Adrenal gland (tissue), 12 donors: ENCODE measurements around the gene ZNF570. TPM values are rescaled to one million over a fixed set of nuclear protein-coding genes. Genes with fewer than 3 reads are reported as not detected.

Experiments
- DNase-seq, 7 donors: peaks; one replicate each; pipeline ENCODE4 v3.0.0-alpha.2; 2019 to 2020
- H3K27ac ChIP-seq, 5 donors: fragments of 200-600 bp; sonication (generic) in 4 of 5; 1 replicate in 3 of 5; 2 replicates in 2 of 5; pipeline versions ENCODE4 v1.5.1 to v1.8.0; 2016 to 2020; ENCODE audit warnings: mild to moderate bottlenecking in 1 of 5
- H3K27me3 ChIP-seq: fragments of 200-600 bp; 2 replicates; pipeline ENCODE4 v1.8.0; 2021
- H3K36me3 ChIP-seq, 2 donors: fragments of 200-600 bp; replicated peaks in 1 of 2; 1 replicate in 1 of 2; 2 replicates in 1 of 2; pipeline versions ENCODE4 v1.5.1 to v1.8.0; 2018 to 2022
- H3K4me1 ChIP-seq, 2 donors: fragments of 200-600 bp; replicated peaks in 1 of 2; 1 replicate in 1 of 2; 2 replicates in 1 of 2; pipeline versions ENCODE4 v1.5.1 to v1.8.0; 2018 to 2021
- H3K4me3 ChIP-seq, 4 donors: fragments of 200-600 bp; sonication (generic) in 3 of 4; one replicate each; pipeline ENCODE4 v1.5.1; 2016 to 2018
- H3K9me3 ChIP-seq, 3 donors: fragments of 200-600 bp; sonication (generic) in 1 of 3; replicated peaks in 1 of 3; 1 replicate in 2 of 3; 2 replicates in 1 of 3; pipeline versions ENCODE4 v1.5.1 to v1.8.0; 2016 to 2021
- POLR2A ChIP-seq, 2 donors: fragments of 450-650 bp; IDR thresholded peaks; one replicate each; pipeline ENCODE4 v1.6.1; 2017; ENCODE audit warnings: antibody characterized with exemption in 2 of 2, mild to moderate bottlenecking in 2 of 2, moderate library complexity in 1 of 2
- WGBS, 4 donors: extraction: QIAGEN DNeasy Blood & Tissue Kit in 2 of 4; methylation state at CpG; one replicate each; pipeline versions ENCODE4 v1.1.5 to v1.1.7; 2013 to 2017; 5-methylcytosine and 5-hydroxymethylcytosine counted together
- intact Hi-C, 2 donors: fragments of 100-400 bp; cut with DNase I; formaldehyde crosslinking; loops; one replicate each; pipeline versions ENCODE4 v1.14.1 to v1.15.0; 2022 to 2023
- polyA plus RNA-seq, 3 donors: library from polyadenylated mRNA; stranded (reverse); fragments of 200-250 nt in 2 of 3; fragments of 350-450 nt in 1 of 3; fragmentation: Illumina TruSeq in 1 of 3; extraction: RNeasy Lipid Tissue Mini Kit (QIAGEN cat#74804) in 1 of 3; gene quantifications; one replicate each; pipeline ENCODE4 v1.2.3, GENCODE V29; 2013 to 2014
- total RNA-seq, 9 donors: library from RNA; depleted of rRNA in 4 of 9; stranded (reverse); fragments of >200 nt in 4 of 9; fragments of 120-200 nt in 1 of 9; fragmentation: NEBNext Ultra II Directional in 1 of 9; extraction: Animal tissue kit (Norgen Biotek cat#: 25700) in 1 of 9; gene quantifications; one replicate each; pipeline versions ENCODE4 v1.1.0 to v1.2.4, GENCODE V29; 2013 to 2023
- TF ChIP-seq, protein P1 (sequence below), 6 experiments: fragments of 450-650 bp in 4 of 6; fragments of 200-600 bp in 2 of 6; sonication (generic) in 1 of 6; IDR thresholded peaks; 1 replicate in 5 of 6; 2 replicates in 1 of 6; pipeline versions ENCODE4 v1.5.1 to v1.8.0; 2016 to 2021; ENCODE audit warnings: antibody characterized with exemption in 6 of 6, mild to moderate bottlenecking in 2 of 6, moderate library complexity in 1 of 6
- donor health status: healthy with polysubstance abuse.
- donor health status: Bipolar disorder and iron deficiency.
- donor health status: DM: yes; HTN: yes; CAD: no.
- donor health status: DM: no; HTN: no; CAD: no.
- donor health status: DM: no; HTN: no; CAD: no.
- donor health status: DM: yes; HTN: yes; CAD: no.

Gene ZNF570
- total and polyA plus RNA-seq, 12 donors = 1.4 to 11.6 (median 6.5) TPM

DNA sequence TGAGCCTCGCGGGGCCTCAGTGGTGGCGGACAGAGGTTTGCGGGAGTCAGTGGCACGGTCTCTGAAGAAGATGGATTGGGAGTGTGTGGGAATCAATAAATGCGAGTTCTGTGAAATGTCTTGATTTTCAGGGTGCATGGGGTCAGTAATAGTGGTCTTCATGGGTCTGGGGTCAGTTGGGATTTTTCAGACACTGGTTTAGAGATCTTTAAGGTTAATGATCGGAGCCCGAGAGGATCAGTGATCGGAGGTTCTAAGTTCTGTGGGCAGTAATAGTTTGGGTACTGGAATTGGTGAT lies 38.0 kb downstream of the ZNF570 start:
- intact Hi-C loops = no loop called here
- TF ChIP-seq, protein P1, sequence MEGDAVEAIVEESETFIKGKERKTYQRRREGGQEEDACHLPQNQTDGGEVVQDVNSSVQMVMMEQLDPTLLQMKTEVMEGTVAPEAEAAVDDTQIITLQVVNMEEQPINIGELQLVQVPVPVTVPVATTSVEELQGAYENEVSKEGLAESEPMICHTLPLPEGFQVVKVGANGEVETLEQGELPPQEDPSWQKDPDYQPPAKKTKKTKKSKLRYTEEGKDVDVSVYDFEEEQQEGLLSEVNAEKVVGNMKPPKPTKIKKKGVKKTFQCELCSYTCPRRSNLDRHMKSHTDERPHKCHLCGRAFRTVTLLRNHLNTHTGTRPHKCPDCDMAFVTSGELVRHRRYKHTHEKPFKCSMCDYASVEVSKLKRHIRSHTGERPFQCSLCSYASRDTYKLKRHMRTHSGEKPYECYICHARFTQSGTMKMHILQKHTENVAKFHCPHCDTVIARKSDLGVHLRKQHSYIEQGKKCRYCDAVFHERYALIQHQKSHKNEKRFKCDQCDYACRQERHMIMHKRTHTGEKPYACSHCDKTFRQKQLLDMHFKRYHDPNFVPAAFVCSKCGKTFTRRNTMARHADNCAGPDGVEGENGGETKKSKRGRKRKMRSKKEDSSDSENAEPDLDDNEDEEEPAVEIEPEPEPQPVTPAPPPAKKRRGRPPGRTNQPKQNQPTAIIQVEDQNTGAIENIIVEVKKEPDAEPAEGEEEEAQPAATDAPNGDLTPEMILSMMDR (IDR thresholded peaks at IDR 0.05) = peak in 1 of 6 experiments; percentile 6
- no peak for TF ChIP-seq POLR2A (IDR thresholded peaks at IDR 0.05)
- no peak for DNase-seq
- Histone ChIP-seq H3K9me3 (no peaks in the 10 kb centered on the region), H3K36me3 (no peaks in the 10 kb centered on the region), H3K27me3 (no peaks in the 10 kb centered on the region), H3K4me3 (peak overlapping the region; percentile 43 to 89 (median 52)), H3K4me1 (peaks cover 3 to 13% of the 10 kb centered on the region in 2 donors), H3K27ac (peak overlapping the region in 4 of 5 donors; percentile 86 to 94 (median 93))
- WGBS, 4 donors = 0 to 5% (median 2%) methylated on average over 7 to 9 of the region's 9 CpGs

DNA sequence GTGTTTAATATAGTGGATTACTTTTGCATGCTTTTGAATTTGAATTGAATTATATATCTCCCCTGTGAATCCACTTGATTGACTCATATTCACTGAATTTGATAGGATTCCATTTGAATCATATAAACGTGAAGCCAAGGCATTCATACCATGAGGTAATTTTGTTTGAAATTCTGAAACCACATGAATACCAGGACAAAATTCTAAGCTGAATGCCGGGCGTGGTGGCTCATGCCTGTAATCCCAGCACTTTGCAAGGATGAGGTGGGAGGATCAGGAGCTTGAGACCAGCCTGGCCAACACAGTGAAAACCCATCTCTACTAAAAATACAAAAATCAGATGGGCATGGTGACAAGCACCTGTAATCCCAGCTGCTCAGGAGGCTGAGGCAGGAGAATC lies 42.0 kb downstream of the ZNF570 start:
- H3K4me1 ChIP-seq = peaks cover 0 to 6% of the 10 kb centered on the region in 2 donors
- TF ChIP-seq, protein P1 (IDR thresholded peaks at IDR 0.05) = no peak
- TF ChIP-seq POLR2A (IDR thresholded peaks at IDR 0.05) = no peak
- no peak overlapping the region for H3K4me3 ChIP-seq
- whole genome bisulfite sequencing, 4 donors = 94 to 98% (median 96%) methylated on average over 3 of the region's 3 CpGs
- no peak for DNase-seq
- no peak overlapping the region for H3K27ac ChIP-seq
- H3K36me3 ChIP-seq = no peaks in the 10 kb centered on the region
- no peaks in the 10 kb centered on the region for H3K27me3 ChIP-seq
- H3K9me3 ChIP-seq = no peaks in the 10 kb centered on the region
- intact Hi-C loops = no loop called here

DNA sequence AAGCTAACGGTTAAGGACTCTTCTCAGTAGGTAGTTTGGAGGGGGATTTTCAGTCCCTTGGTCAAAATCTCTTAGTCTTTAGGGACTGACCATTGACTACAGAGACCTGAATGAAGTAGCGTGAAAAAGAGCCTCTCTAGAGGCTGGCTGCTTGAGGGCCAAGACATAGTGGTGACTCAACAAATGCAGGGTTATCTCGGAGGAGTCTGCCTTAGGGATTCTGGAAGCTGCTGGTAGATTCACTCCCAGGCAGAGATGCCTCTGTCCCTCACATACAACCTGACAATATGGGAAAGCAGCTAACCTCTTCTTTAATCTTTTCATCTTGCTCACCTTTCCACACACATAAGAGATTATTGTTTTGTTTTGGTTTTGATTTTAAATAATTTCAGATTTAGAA lies 42.7 kb downstream of the ZNF570 start:
- WGBS, 4 donors = 90 to 100% (median 96%) methylated on average over 3 of the region's 3 CpGs
- TF ChIP-seq, protein P1 (IDR thresholded peaks at IDR 0.05) = no peak
- no peak for TF ChIP-seq POLR2A (IDR thresholded peaks at IDR 0.05)
- H3K27me3 ChIP-seq = no peaks in the 10 kb centered on the region
- H3K4me1 ChIP-seq = peaks cover 0 to 6% of the 10 kb centered on the region in 2 donors
- intact Hi-C loops = no loop called here
- H3K9me3 ChIP-seq = no peaks in the 10 kb centered on the region
- H3K27ac ChIP-seq = no peak overlapping the region
- no peaks in the 10 kb centered on the region for H3K36me3 ChIP-seq
- DNase-seq = no peak
- H3K4me3 ChIP-seq = no peak overlapping the region

DNA sequence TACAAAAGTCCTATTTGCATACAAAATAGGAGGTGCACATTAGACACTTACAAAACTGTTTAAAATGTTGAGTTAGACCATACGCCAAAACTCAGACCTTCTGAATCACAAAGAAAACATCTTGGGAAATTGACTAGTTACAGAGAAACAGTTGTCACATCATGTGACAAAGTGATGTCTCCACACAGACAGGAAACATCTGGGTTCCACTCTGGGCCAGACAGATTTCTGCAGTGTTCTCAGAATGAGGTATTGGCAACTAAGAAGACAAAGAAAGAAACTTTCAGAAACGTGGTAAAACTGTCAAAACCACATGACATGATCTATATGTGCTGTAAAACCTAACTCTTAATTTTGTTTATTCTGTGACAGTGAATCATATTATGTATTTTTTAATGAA lies 44.2 kb downstream of the ZNF570 start:
- Histone ChIP-seq H3K36me3 (no peaks in the 10 kb centered on the region), H3K27ac (no peak overlapping the region), H3K4me1 (no peaks in the 10 kb centered on the region), H3K27me3 (no peaks in the 10 kb centered on the region), H3K9me3 (no peaks in the 10 kb centered on the region), H3K4me3 (no peak overlapping the region)
- TF ChIP-seq, protein P1 (IDR thresholded peaks at IDR 0.05) = no peak
- no peak for TF ChIP-seq POLR2A (IDR thresholded peaks at IDR 0.05)
- 55 to 64% (median 63%) methylated on average over 2 of the region's 2 CpGs for WGBS, 4 donors
- intact Hi-C loops = no loop called here
- DNase-seq = no peak
